ENCODE data around the gene SDK1.

- no peak for TF ChIP-seq POLR2A (IDR thresholded peaks at IDR 0.05)
- TF ChIP-seq CTCF (IDR thresholded peaks at IDR 0.05) = no peak
Observed at GRCh38 chr7:3678314-3678810, 377.3 kb downstream of the SDK1 start.

Measured in body of pancreas (tissue), 4 donors.